22Rv1 (cell line): Measurements from ENCODE around the gene RALGPS2.

Experiments used
- ZFX ChIP-seq: fragments of 450-650 bp; IDR thresholded peaks from 2 replicates; pipeline ENCODE4 v1.6.1; 2017; ENCODE audit warnings: antibody characterized with exemption, borderline replicate concordance
- TF ChIP-seq, protein P1 (sequence below): fragments of 450-650 bp; IDR thresholded peaks from 2 replicates; pipeline ENCODE4 v1.5.1; 2017; ENCODE audit warnings: mild to moderate bottlenecking

GRCh38 chr1:178961331-178961730 lies 236.3 kb downstream of the RALGPS2 start:
- TF ChIP-seq, protein P1, sequence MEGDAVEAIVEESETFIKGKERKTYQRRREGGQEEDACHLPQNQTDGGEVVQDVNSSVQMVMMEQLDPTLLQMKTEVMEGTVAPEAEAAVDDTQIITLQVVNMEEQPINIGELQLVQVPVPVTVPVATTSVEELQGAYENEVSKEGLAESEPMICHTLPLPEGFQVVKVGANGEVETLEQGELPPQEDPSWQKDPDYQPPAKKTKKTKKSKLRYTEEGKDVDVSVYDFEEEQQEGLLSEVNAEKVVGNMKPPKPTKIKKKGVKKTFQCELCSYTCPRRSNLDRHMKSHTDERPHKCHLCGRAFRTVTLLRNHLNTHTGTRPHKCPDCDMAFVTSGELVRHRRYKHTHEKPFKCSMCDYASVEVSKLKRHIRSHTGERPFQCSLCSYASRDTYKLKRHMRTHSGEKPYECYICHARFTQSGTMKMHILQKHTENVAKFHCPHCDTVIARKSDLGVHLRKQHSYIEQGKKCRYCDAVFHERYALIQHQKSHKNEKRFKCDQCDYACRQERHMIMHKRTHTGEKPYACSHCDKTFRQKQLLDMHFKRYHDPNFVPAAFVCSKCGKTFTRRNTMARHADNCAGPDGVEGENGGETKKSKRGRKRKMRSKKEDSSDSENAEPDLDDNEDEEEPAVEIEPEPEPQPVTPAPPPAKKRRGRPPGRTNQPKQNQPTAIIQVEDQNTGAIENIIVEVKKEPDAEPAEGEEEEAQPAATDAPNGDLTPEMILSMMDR = no peak
- TF ChIP-seq ZFX = no peak
